IMR-90 (cell line): ENCODE results near the gene PRKCE. TPM values are rescaled to one million over a fixed set of nuclear protein-coding genes. Genes with fewer than 3 reads are reported as not detected.

Source experiments
- ATAC-seq: fragments of 200-7000 bp; cut with Tn5 transposase; 2 replicates; pipeline ENCODE4 v1.9.1; 2020; ENCODE audit warnings: low read depth, mild to moderate bottlenecking, moderate library complexity
- BruUV-seq: library from RNA; stranded (reverse); fragments of 400-500 nt; replicated peaks from 2 replicates; lab custom pipeline; 2021; lab: Mats Ljungman, UMichigan
- CTCF ChIA-PET: fragments of 300-600 bp; formaldehyde crosslinking; extraction: SDS; loops from one replicate; lab custom pipeline; 2021; ENCODE audit warnings: antibody characterized with exemption; lab: Yijun Ruan, JAX
- POLR2A ChIA-PET: fragments of 300-600 bp; sonication (Branson Sonifier 250); formaldehyde crosslinking; loops from one replicate; lab custom pipeline; 2022; ENCODE audit warnings: antibody characterized with exemption; ENCODE audit not compliant: unreplicated experiment; lab: Charles Lee
- DNase-seq: peaks from one replicate; pipeline ENCODE4 v3.0.0; 2013
- H2AFZ ChIP-seq: replicated peaks from 2 replicates; pipeline ENCODE3; 2013; ENCODE audit warnings: low read length, mild to moderate bottlenecking; ENCODE audit not compliant: poor library complexity
- H2AK5ac ChIP-seq: 2 replicates; pipeline ENCODE4 v1.6.1; 2013; ENCODE audit warnings: low read depth, low read length, inconsistent platforms
- H2AK9ac ChIP-seq: replicated peaks from 2 replicates; pipeline ENCODE3; 2013; ENCODE audit warnings: mild to moderate bottlenecking, low read depth, low read length, moderate library complexity; ENCODE audit not compliant: poor library complexity
- H2BK120ac ChIP-seq: 2 replicates; pipeline ENCODE4 v1.6.1; 2013; ENCODE audit warnings: low read depth, low read length, inconsistent platforms
- H2BK15ac ChIP-seq: 3 replicates; pipeline ENCODE4 v1.6.1; 2013; ENCODE audit warnings: low read depth, low read length, inconsistent platforms
- H2BK20ac ChIP-seq: 2 replicates; pipeline ENCODE4 v1.6.1; 2013; ENCODE audit warnings: low read depth, mild to moderate bottlenecking, inconsistent platforms, low read length, moderate library complexity
- H2BK5ac ChIP-seq: 2 replicates; pipeline ENCODE4 v1.6.1; 2013; ENCODE audit warnings: mild to moderate bottlenecking, low read depth, low read length, inconsistent platforms; ENCODE audit not compliant: poor library complexity, severe bottlenecking
- H3K14ac ChIP-seq: replicated peaks from 2 replicates; pipeline ENCODE4 v1.6.1; 2013; ENCODE audit warnings: low read depth, low read length, inconsistent platforms
- H3K18ac ChIP-seq: 2 replicates; pipeline ENCODE4 v1.6.1; 2013; ENCODE audit warnings: low read depth, low read length, control low read depth
- H3K23ac ChIP-seq: 2 replicates; pipeline ENCODE4 v1.6.1; 2013; ENCODE audit warnings: low read depth, low read length, inconsistent platforms
- H3K27ac ChIP-seq: 2 replicates; pipeline ENCODE4 v1.5.1; 2013; ENCODE audit warnings: mild to moderate bottlenecking, control low read depth, low read length; ENCODE audit not compliant: insufficient read depth
- H3K27me3 ChIP-seq: 2 replicates; pipeline ENCODE4 v1.6.1; 2013; ENCODE audit warnings: low read length; ENCODE audit not compliant: control insufficient read depth, insufficient read depth
- H3K36me3 ChIP-seq: 2 replicates; pipeline ENCODE4 v1.6.1; 2013; ENCODE audit warnings: low read length, mixed read lengths; ENCODE audit not compliant: control insufficient read depth, insufficient read depth
- H3K4ac ChIP-seq: 2 replicates; pipeline ENCODE4 v1.6.1; 2013; ENCODE audit warnings: low read depth, low read length, inconsistent platforms
- H3K4me1 ChIP-seq: 2 replicates; pipeline ENCODE4 v1.6.1; 2013; ENCODE audit warnings: low read length, mixed read lengths; ENCODE audit not compliant: control insufficient read depth, insufficient read depth
- H3K4me2 ChIP-seq: 2 replicates; pipeline ENCODE4 v1.6.1; 2013; ENCODE audit warnings: low read depth, mild to moderate bottlenecking, control low read depth, low read length, moderate library complexity
- H3K4me3 ChIP-seq: 2 replicates; pipeline ENCODE4 v1.5.1; 2013; ENCODE audit warnings: low read depth, mild to moderate bottlenecking, control low read depth, low read length, moderate library complexity; ENCODE audit not compliant: insufficient read depth
- H3K56ac ChIP-seq: 2 replicates; pipeline ENCODE4 v1.6.1; 2013; ENCODE audit warnings: low read length, inconsistent platforms; ENCODE audit not compliant: insufficient read depth; ENCODE audit errors: extremely low read depth
- H3K79me1 ChIP-seq, 2 experiments: 2 replicates each; pipeline ENCODE4 v1.6.1; 2013; ENCODE audit warnings: low read length in 2 of 2, inconsistent platforms in 1 of 2, low read depth in 1 of 2
- H3K9ac ChIP-seq: 2 replicates; pipeline ENCODE4 v1.6.1; 2013; ENCODE audit warnings: low read depth, low read length, control low read depth
- H3K9me1 ChIP-seq: 2 replicates; pipeline ENCODE4 v1.6.1; 2013; ENCODE audit warnings: low read length, inconsistent platforms; ENCODE audit not compliant: insufficient read depth
- H3K9me3 ChIP-seq: 2 replicates; pipeline ENCODE4 v1.6.1; 2013; ENCODE audit warnings: low read length; ENCODE audit not compliant: control insufficient read depth, insufficient read depth
- H4K20me1 ChIP-seq: 2 replicates; pipeline ENCODE4 v1.6.1; 2013; ENCODE audit warnings: low read length, inconsistent platforms; ENCODE audit not compliant: insufficient read depth
- H4K5ac ChIP-seq: 2 replicates; pipeline ENCODE4 v1.6.1; 2013; ENCODE audit warnings: mild to moderate bottlenecking, low read depth, low read length, control low read depth
- H4K8ac ChIP-seq, 2 experiments: 2 replicates each; pipeline ENCODE4 v1.6.1; 2013; ENCODE audit warnings: low read depth in 2 of 2, low read length in 2 of 2, control low read depth in 1 of 2, inconsistent platforms in 1 of 2
- H4K91ac ChIP-seq: 2 replicates; pipeline ENCODE4 v1.6.1; 2013; ENCODE audit warnings: low read depth, low read length, inconsistent platforms; ENCODE audit not compliant: insufficient read depth
- BHLHE40 ChIP-seq: fragments of 150-350 bp; IDR thresholded peaks from 2 replicates; pipeline ENCODE4 v1.6.1; 2016; ENCODE audit warnings: mild to moderate bottlenecking, low read depth, low read length
- CEBPB ChIP-seq: IDR thresholded peaks from 2 replicates; pipeline ENCODE4 v1.6.1; 2012; ENCODE audit warnings: low read depth, low read length, improper control_type of control experiment
- CTCF ChIP-seq: conservative IDR thresholded peaks from 2 replicates; pipeline ENCODE4 v1.5.1; 2012; ENCODE audit warnings: mild to moderate bottlenecking, low read depth, low read length, improper control_type of control experiment
- USF2 ChIP-seq: fragments of 150-350 bp; IDR thresholded peaks from 2 replicates; pipeline ENCODE4 v1.6.1; 2017; ENCODE audit warnings: mild to moderate bottlenecking, antibody characterized with exemption, low read length, low read depth
- WGBS, 2 experiments: methylation state at CpG; one replicate each; pipeline versions ENCODE4 v1.1.5 to v1.1.7; 2013; ENCODE audit warnings: missing lambda C conversion rate in 2 of 2; ENCODE audit not compliant: insufficient read length in 1 of 2; ENCODE audit errors: extremely low coverage in 2 of 2; 5-methylcytosine and 5-hydroxymethylcytosine counted together
- dilution Hi-C: fragments of 300-500 bp; cut with HindIII; formaldehyde crosslinking; loops from one replicate; pipeline ENCODE4 v1.14.3; 2018; ENCODE audit warnings: low sequenced_read_pairs; ENCODE audit not compliant: unreplicated experiment
- in situ Hi-C: fragments of 300-500 bp; cut with MboI; formaldehyde crosslinking; loops from 3 replicates; pipeline ENCODE4 v1.14.3; 2019; ENCODE audit warnings: low sequenced_read_pairs, inconsistent platforms, mixed read lengths
- intact Hi-C: fragments of 100-400 bp; cut with micrococcal nuclease; formaldehyde crosslinking; loops from 2 replicates; pipeline ENCODE4 v1.10.0; 2022
- polyA plus RNA-seq, 3 experiments: library from polyadenylated mRNA; depleted of rRNA; stranded (reverse); fragments of >200 nt; gene quantifications; 2 replicates each; pipeline ENCODE4 v1.2.3, GENCODE V29; 2012; ENCODE audit warnings: low replicate concordance in 1 of 3
- total RNA-seq: library from RNA; depleted of rRNA; stranded (reverse); fragments of >200 nt; gene quantifications from 2 replicates; pipeline ENCODE4 v1.2.3, GENCODE V29; 2012

PRKCE gene
- total and polyA plus RNA-seq, 2 of the 4 experiments (the other 2 are of a cell fraction): 8.1 to 32.4 TPM

- Histone ChIP-seq H3K4me3 (no peak overlapping the region), H3K14ac (no peak overlapping the region), H3K4me1 (no peaks in the 10 kb centered on the region), H3K27me3 (no peaks in the 10 kb centered on the region), H2AK5ac (no peak overlapping the region), H4K20me1 (0 out of 2 replicates have a peak, but pooled peaks cover 3% of the 10 kb centered on the region), H3K4ac (no peak overlapping the region), H2AK9ac (no peak overlapping the region), H2BK20ac (no peak overlapping the region), H3K9me3 (no peaks in the 10 kb centered on the region), H4K91ac (no peak overlapping the region), H2BK120ac (no peak overlapping the region), H3K56ac (no peak overlapping the region), H3K9me1 (0 out of 2 replicates have a peak, but pooled peaks cover 8% of the 10 kb centered on the region), H2AFZ (no peak overlapping the region), H3K9ac (no peak overlapping the region), H2BK5ac (no peak overlapping the region), H4K8ac (no peak overlapping the region), H3K27ac (no peak overlapping the region), H3K36me3 (no peaks in the 10 kb centered on the region), H4K5ac (no peak overlapping the region), H3K23ac (no peak overlapping the region), H3K4me2 (no peak overlapping the region), H2BK15ac (no peak overlapping the region), H3K18ac (no peak overlapping the region), H3K79me1 (peaks cover 3 to 10% of the 10 kb centered on the region in 2 experiments; a peak in 3 of 4 replicates)
- no peak for TF ChIP-seq CTCF
- TF ChIP-seq CEBPB: no peak
- TF ChIP-seq USF2: no peak
- no peak for TF ChIP-seq BHLHE40
- DNase-seq (no peak), ATAC-seq (no peak)
- WGBS, 2 experiments: no CpG with 5 or more reads among the region's 5 CpGs
- in situ Hi-C loops: no loop called here
- dilution Hi-C loops: no loop called here
- CTCF ChIA-PET: no interaction called here
- POLR2A ChIA-PET: no interaction called here
- BruUV-seq: no TSS peak
- intact Hi-C loops: no loop called here
Observed at GRCh38 chr2:45722477-45722876, 71.0 kb downstream of the PRKCE start.
